DND-41 (cell line): ENCODE results near the gene RFX1.

Experiments used
- ATAC-seq: fragments of 200-7000 bp; cut with Tn5 transposase; 3 replicates; pipeline ENCODE4 v1.9.1; 2021; ENCODE audit warnings: low read depth; ENCODE audit not compliant: insufficient read depth
- DNase-seq: peaks from one replicate; pipeline ENCODE4 v3.0.0-alpha.2; 2020
- H2AFZ ChIP-seq: 2 replicates; pipeline ENCODE4 v1.6.0; 2012; ENCODE audit warnings: low read depth, low read length
- H3K27ac ChIP-seq: 2 replicates; pipeline ENCODE4 v1.5.1; 2012; ENCODE audit warnings: low read length, inconsistent platforms
- H3K27me3 ChIP-seq: fragments of 200-600 bp; sonication (generic); 2 replicates; pipeline ENCODE4 v1.6.0; 2012; ENCODE audit warnings: low read length, mild to moderate bottlenecking, inconsistent platforms; ENCODE audit not compliant: insufficient read depth, poor library complexity
- H3K36me3 ChIP-seq: 2 replicates; pipeline ENCODE4 v1.5.1; 2012; ENCODE audit warnings: low read length, inconsistent platforms; ENCODE audit not compliant: insufficient read depth
- H3K4me1 ChIP-seq: 2 replicates; pipeline ENCODE4 v1.5.1; 2012; ENCODE audit warnings: mild to moderate bottlenecking, low read length; ENCODE audit not compliant: insufficient read depth
- H3K4me2 ChIP-seq: 2 replicates; pipeline ENCODE4 v1.6.0; 2012; ENCODE audit warnings: mild to moderate bottlenecking, moderate library complexity, low read length, inconsistent platforms; ENCODE audit not compliant: insufficient read depth
- H3K4me3 ChIP-seq, 2 experiments: fragments of 200-600 bp in 1 of 2; shearing (Covaris generic) in 1 of 2; 2 replicates each; pipeline ENCODE4 v1.5.1; 2012 to 2016; ENCODE audit warnings: inconsistent platforms in 2 of 2, low read length in 2 of 2, mild to moderate bottlenecking in 2 of 2, low read depth in 1 of 2, moderate library complexity in 1 of 2
- H3K79me2 ChIP-seq: 2 replicates; pipeline ENCODE4 v1.6.0; 2012; ENCODE audit warnings: low read length, inconsistent platforms; ENCODE audit not compliant: insufficient read depth
- H3K9ac ChIP-seq: 2 replicates; pipeline ENCODE4 v1.6.0; 2012; ENCODE audit warnings: low read depth, mild to moderate bottlenecking, inconsistent platforms, low read length, moderate library complexity
- H3K9me3 ChIP-seq: 2 replicates; pipeline ENCODE4 v1.5.1; 2012; ENCODE audit warnings: low read length, moderate library complexity, mild to moderate bottlenecking, inconsistent platforms; ENCODE audit not compliant: insufficient read depth, severe bottlenecking
- H4K20me1 ChIP-seq: 2 replicates; pipeline ENCODE4 v1.6.0; 2012; ENCODE audit warnings: low read length; ENCODE audit not compliant: insufficient read depth
- CTCF ChIP-seq: IDR thresholded peaks from 2 replicates; pipeline ENCODE4 v1.5.1; 2012; ENCODE audit warnings: borderline replicate concordance, low read length, moderate library complexity, mild to moderate bottlenecking; ENCODE audit not compliant: poor library complexity, severe bottlenecking; ENCODE audit errors: extremely low read depth
- EZH2 ChIP-seq: IDR thresholded peaks from 3 replicates; pipeline ENCODE4 v1.6.1; 2012; ENCODE audit warnings: borderline replicate concordance, low read depth, mild to moderate bottlenecking, moderate library complexity, low read length, inconsistent platforms; ENCODE audit not compliant: severe bottlenecking

RFX1 gene

GRCh38 chr19:14019100-14019499 lies 13.0 kb upstream of the RFX1 start:
- Histone ChIP-seq H3K79me2 (no peaks in the 10 kb centered on the region), H4K20me1 (no peaks in the 10 kb centered on the region), H3K4me2 (no peak overlapping the region), H3K9ac (no peak overlapping the region), H3K27ac (no peak overlapping the region), H3K4me1 (no peaks in the 10 kb centered on the region), H3K9me3 (no peaks in the 10 kb centered on the region), H2AFZ (no peak overlapping the region), H3K36me3 (no peaks in the 10 kb centered on the region), H3K27me3 (no peaks in the 10 kb centered on the region), H3K4me3 (no peak overlapping the region)
- DNase-seq (no peak), ATAC-seq (no peak)
- TF ChIP-seq EZH2 (no peak), CTCF (no peak)

- TF ChIP-seq CTCF = no peak
- no peak for TF ChIP-seq EZH2
- Histone ChIP-seq H3K4me3 (no peak overlapping the region), H3K27ac (no peak overlapping the region), H2AFZ (no peak overlapping the region), H3K4me1 (no peaks in the 10 kb centered on the region), H3K36me3 (no peaks in the 10 kb centered on the region), H3K79me2 (no peaks in the 10 kb centered on the region), H3K9ac (no peak overlapping the region), H3K27me3 (no peaks in the 10 kb centered on the region), H4K20me1 (no peaks in the 10 kb centered on the region), H3K9me3 (no peaks in the 10 kb centered on the region), H3K4me2 (no peak overlapping the region)
- ATAC-seq (no peak), DNase-seq (no peak)
Observed at GRCh38 chr19:14015524-14016035, 9.5 kb upstream of the RFX1 start.

GRCh38 chr19:14012378-14012915 lies 6.3 kb upstream of the RFX1 start:
- DNase-seq (no peak), ATAC-seq (no peak)
- Histone ChIP-seq H4K20me1 (no peaks in the 10 kb centered on the region), H3K27me3 (no peaks in the 10 kb centered on the region), H2AFZ (no peak overlapping the region), H3K4me2 (no peak overlapping the region), H3K4me3 (no peak overlapping the region), H3K79me2 (no peaks in the 10 kb centered on the region), H3K9me3 (no peaks in the 10 kb centered on the region), H3K4me1 (no peaks in the 10 kb centered on the region), H3K27ac (no peak overlapping the region), H3K9ac (no peak overlapping the region), H3K36me3 (no peaks in the 10 kb centered on the region)
- TF ChIP-seq EZH2 (no peak), CTCF (no peak)
